Smooth muscle cell (in vitro differentiated cells): ENCODE data around the gene STRBP. TPM values are rescaled to one million over a fixed set of nuclear protein-coding genes. Genes with fewer than 3 reads are reported as not detected.

Experiments
- DNase-seq: peaks from one replicate; lab custom pipeline; 2025; ENCODE audit not compliant: unreplicated experiment; lab: John Stamatoyannopoulos, UW
- H2AFZ ChIP-seq: fragments of 200-600 bp; sonication (generic); 2 replicates; pipeline ENCODE4 v1.6.0; 2016; ENCODE audit warnings: antibody characterized with exemption, low read depth, mild to moderate bottlenecking
- H3F3A ChIP-seq: fragments of 200-600 bp; sonication (generic); 2 replicates; pipeline ENCODE4 v1.6.0; 2017; ENCODE audit warnings: antibody characterized with exemption, low read depth
- H3K27ac ChIP-seq: fragments of 200-600 bp; sonication (generic); 2 replicates; pipeline ENCODE4 v1.5.1; 2016; ENCODE audit warnings: low read depth, mild to moderate bottlenecking
- H3K27me3 ChIP-seq: fragments of 200-600 bp; sonication (generic); 2 replicates; pipeline ENCODE4 v1.6.1; 2016; ENCODE audit warnings: low read depth, mild to moderate bottlenecking
- H3K36me3 ChIP-seq: fragments of 200-600 bp; sonication (generic); 2 replicates; pipeline ENCODE4 v1.5.1; 2016; ENCODE audit warnings: low read depth
- H3K4me1 ChIP-seq: fragments of 200-600 bp; sonication (generic); 2 replicates; pipeline ENCODE4 v1.5.1; 2016; ENCODE audit warnings: low read depth
- H3K4me2 ChIP-seq: fragments of 200-600 bp; sonication (generic); 2 replicates; pipeline ENCODE4 v1.6.0; 2016; ENCODE audit warnings: mild to moderate bottlenecking
- H3K4me3 ChIP-seq: fragments of 200-600 bp; sonication (generic); 2 replicates; pipeline ENCODE4 v1.5.1; 2016; ENCODE audit warnings: mild to moderate bottlenecking
- H3K79me2 ChIP-seq: fragments of 200-600 bp; sonication (generic); 2 replicates; pipeline ENCODE4 v1.6.0; 2016; ENCODE audit warnings: low read depth, mild to moderate bottlenecking
- H3K9ac ChIP-seq: fragments of 200-600 bp; sonication (generic); 2 replicates; pipeline ENCODE4 v1.6.0; 2016; ENCODE audit warnings: low read depth
- H3K9me3 ChIP-seq: fragments of 200-600 bp; sonication (generic); replicated peaks from 2 replicates; pipeline ENCODE4 v1.5.1; 2016; ENCODE audit warnings: low read depth
- H4K20me1 ChIP-seq: fragments of 200-600 bp; sonication (generic); 2 replicates; pipeline ENCODE4 v1.6.0; 2016; ENCODE audit warnings: low read depth
- CTCF ChIP-seq: fragments of 200-600 bp; sonication (generic); IDR thresholded peaks from 2 replicates; pipeline ENCODE4 v1.5.1; 2017; ENCODE audit warnings: borderline replicate concordance, mild to moderate bottlenecking, antibody characterized with exemption; ENCODE audit not compliant: insufficient read depth, poor library complexity, severe bottlenecking
- WGBS: methylation state at CpG from one replicate; pipeline ENCODE4 v1.1.7; 2016; ENCODE audit warnings: low lambda C conversion rate; 5-methylcytosine and 5-hydroxymethylcytosine counted together
- polyA plus RNA-seq: library from polyadenylated mRNA; unstranded; fragments of >200 nt; fragmentation: Nextera tagmentation; extraction: Ambion mirVana; gene quantifications from 2 replicates; pipeline ENCODE4 v1.2.1, GENCODE V29; 2016
- total RNA-seq: library from RNA; depleted of rRNA; stranded (reverse); fragments of >200 nt; gene quantifications from 2 replicates; pipeline ENCODE4 v1.2.3, GENCODE V29; 2014

Gene STRBP
- total and polyA plus RNA-seq, 2 experiments from 2014 or later: 6.6 to 11.9 TPM

DNA sequence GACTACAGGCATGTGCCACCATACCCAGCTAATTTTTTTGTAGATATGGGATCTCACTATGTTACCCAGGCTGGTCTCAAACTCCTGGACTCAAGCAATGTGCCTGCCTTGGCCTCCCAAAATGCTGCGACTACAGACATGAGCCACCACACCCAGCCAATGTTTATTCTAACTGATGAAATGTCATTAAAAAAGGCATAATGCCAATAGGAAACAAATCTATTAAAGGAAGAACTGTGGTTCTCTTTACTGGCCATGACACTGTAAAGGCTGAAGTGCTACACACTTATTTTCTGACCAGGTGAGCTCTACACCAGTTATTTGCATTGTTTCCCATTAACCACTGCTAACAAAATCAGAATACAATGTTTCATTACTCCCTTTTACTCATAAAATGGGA lies 106.0 kb downstream of the STRBP start:
- no peaks in the 10 kb centered on the region for H3F3A ChIP-seq
- no peaks in the 10 kb centered on the region for H3K4me1 ChIP-seq
- no peaks in the 10 kb centered on the region for H3K27me3 ChIP-seq
- no peak overlapping the region for H3K27ac ChIP-seq
- H3K9ac ChIP-seq: no peak overlapping the region
- peak overlapping the region; percentile 8 for H3K4me2 ChIP-seq
- H3K79me2 ChIP-seq: no peaks in the 10 kb centered on the region
- TF ChIP-seq CTCF: no peak
- DNase-seq: no peak
- H3K9me3 ChIP-seq: no peaks in the 10 kb centered on the region
- H2AFZ ChIP-seq: no peak overlapping the region
- no peaks in the 10 kb centered on the region for H4K20me1 ChIP-seq
- 92% methylated on average over 1 of the region's 1 CpG for WGBS
- H3K36me3 ChIP-seq: no peaks in the 10 kb centered on the region
- H3K4me3 ChIP-seq: no peak overlapping the region

DNA sequence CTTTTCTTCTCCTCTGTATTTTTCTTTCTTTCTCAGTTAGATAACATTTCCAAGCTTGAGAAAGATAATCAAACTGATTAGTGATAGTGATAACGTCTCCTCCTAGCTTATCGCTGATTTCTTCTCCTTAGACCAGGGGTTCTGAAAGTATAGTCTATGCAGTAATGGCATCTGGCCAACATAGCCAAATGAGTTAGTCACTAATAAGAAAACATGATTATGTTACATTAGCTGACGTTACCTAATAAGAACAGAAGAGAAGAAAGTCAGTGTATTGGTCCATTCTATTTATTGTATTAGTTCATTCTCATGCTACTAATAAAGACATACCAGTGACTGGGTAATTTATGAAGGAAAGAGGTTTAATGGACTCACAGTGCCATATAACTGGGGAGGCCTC lies 111.2 kb downstream of the STRBP start:
- H3K9ac ChIP-seq: no peak overlapping the region
- no peak overlapping the region for H2AFZ ChIP-seq
- no peak for DNase-seq
- H3K4me3 ChIP-seq: no peak overlapping the region
- no peaks in the 10 kb centered on the region for H3K9me3 ChIP-seq
- H3K36me3 ChIP-seq: no peaks in the 10 kb centered on the region
- H3K79me2 ChIP-seq: no peaks in the 10 kb centered on the region
- no peak overlapping the region for H3K27ac ChIP-seq
- H3F3A ChIP-seq: no peaks in the 10 kb centered on the region
- H4K20me1 ChIP-seq: no peaks in the 10 kb centered on the region
- no peak overlapping the region for H3K4me2 ChIP-seq
- TF ChIP-seq CTCF: no peak
- H3K4me1 ChIP-seq: no peaks in the 10 kb centered on the region
- 92% methylated on average over 3 of the region's 3 CpGs for WGBS
- H3K27me3 ChIP-seq: no peaks in the 10 kb centered on the region

- no peak overlapping the region for H3K4me3 ChIP-seq
- no peak for DNase-seq
- no peak for TF ChIP-seq CTCF
- WGBS: 81% methylated on average over 5 of the region's 5 CpGs
- no peaks in the 10 kb centered on the region for H3K4me1 ChIP-seq
- no peak overlapping the region for H3K27ac ChIP-seq
- H3K27me3 ChIP-seq: no peaks in the 10 kb centered on the region
- H3K9me3 ChIP-seq: no peaks in the 10 kb centered on the region
- no peak overlapping the region for H2AFZ ChIP-seq
- no peaks in the 10 kb centered on the region for H3F3A ChIP-seq
- H4K20me1 ChIP-seq: no peaks in the 10 kb centered on the region
- H3K4me2 ChIP-seq: no peak overlapping the region
- no peaks in the 10 kb centered on the region for H3K79me2 ChIP-seq
- no peak overlapping the region for H3K9ac ChIP-seq
- no peaks in the 10 kb centered on the region for H3K36me3 ChIP-seq
Measured at GRCh38 chr9:123150708-123151503, 117.5 kb downstream of the STRBP start.

DNA sequence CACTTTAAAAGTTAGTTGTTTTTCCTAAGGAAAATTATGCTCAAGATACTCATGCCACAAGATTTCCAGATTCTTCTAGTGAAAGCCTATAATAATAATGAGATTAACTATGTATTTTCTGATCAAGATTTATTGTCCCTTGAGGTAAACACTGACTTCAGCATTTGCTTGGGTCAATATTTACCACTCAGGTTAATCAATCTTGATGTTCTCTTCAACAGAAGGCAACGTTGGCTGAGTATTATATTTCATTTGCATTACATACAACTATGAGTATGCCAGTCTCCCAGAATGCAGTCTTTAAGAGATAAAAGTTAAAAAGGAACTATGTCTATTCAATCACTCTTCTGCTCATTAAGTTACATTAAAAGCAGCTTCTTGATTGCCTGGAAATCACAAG lies 119.3 kb downstream of the STRBP start:
- H3K9me3 ChIP-seq: no peaks in the 10 kb centered on the region
- H4K20me1 ChIP-seq: no peaks in the 10 kb centered on the region
- H3K27me3 ChIP-seq: no peaks in the 10 kb centered on the region
- no peak overlapping the region for H3K27ac ChIP-seq
- H3K4me3 ChIP-seq: no peak overlapping the region
- no peak overlapping the region for H2AFZ ChIP-seq
- TF ChIP-seq CTCF: no peak
- no peaks in the 10 kb centered on the region for H3K36me3 ChIP-seq
- DNase-seq: no peak
- no peaks in the 10 kb centered on the region for H3K4me1 ChIP-seq
- no peak overlapping the region for H3K4me2 ChIP-seq
- H3K9ac ChIP-seq: no peak overlapping the region
- H3K79me2 ChIP-seq: no peaks in the 10 kb centered on the region
- 88% methylated on average over 1 of the region's 1 CpG for WGBS
- H3F3A ChIP-seq: no peaks in the 10 kb centered on the region
